HepG2 (cell line): Measurements from ENCODE around the gene HTRA2. TPM values are rescaled to one million over a fixed set of nuclear protein-coding genes. Genes with fewer than 3 reads are reported as not detected.

ENCODE experiments used
- BATF2 ChIP-seq: sonication (generic); formaldehyde crosslinking; IDR thresholded peaks from 2 replicates; pipeline ENCODE4 v1.8.0; 2022; ENCODE audit warnings: mild to moderate bottlenecking, missing genetic modification reagents, moderate library complexity
- FOSL1 ChIP-seq: sonication (generic); formaldehyde crosslinking; IDR thresholded peaks from 2 replicates; pipeline ENCODE4 v1.9.0; 2021; ENCODE audit warnings: missing genetic modification reagents, borderline replicate concordance
- FOXO4 ChIP-seq: sonication (generic); formaldehyde crosslinking; conservative IDR thresholded peaks from 2 replicates; pipeline ENCODE4 v1.8.1; 2023; ENCODE audit warnings: missing genetic modification reagents
- GPN1 ChIP-seq: sonication (generic); formaldehyde crosslinking; IDR thresholded peaks from 2 replicates; pipeline ENCODE4 v1.5.1; 2020; ENCODE audit warnings: missing genetic modification reagents, borderline replicate concordance
- KDM6A ChIP-seq: IDR thresholded peaks from 2 replicates; pipeline ENCODE4 v1.6.1; 2016; ENCODE audit warnings: low read depth
- MAF1 ChIP-seq: sonication (generic); formaldehyde crosslinking; IDR thresholded peaks from 2 replicates; pipeline ENCODE4 v1.5.0; 2020; ENCODE audit warnings: missing genetic modification reagents, borderline replicate concordance
- MED8 ChIP-seq: sonication (generic); formaldehyde crosslinking; IDR thresholded peaks from 2 replicates; pipeline ENCODE4 v1.8.1; 2023; ENCODE audit warnings: mild to moderate bottlenecking, missing genetic modification reagents; ENCODE audit not compliant: insufficient replicate concordance
- STAG1 ChIP-seq: sonication (generic); formaldehyde crosslinking; IDR thresholded peaks from 2 replicates; pipeline ENCODE4 v1.4.0; 2020; ENCODE audit warnings: missing genetic modification reagents
- STAT6 ChIP-seq: sonication (generic); formaldehyde crosslinking; IDR thresholded peaks from 2 replicates; pipeline ENCODE4 v1.4.0; 2020; ENCODE audit warnings: missing genetic modification reagents, mild to moderate bottlenecking, borderline replicate concordance
- ZBTB14 ChIP-seq: sonication (generic); formaldehyde crosslinking; IDR thresholded peaks from 2 replicates; pipeline ENCODE4 v1.4.0; 2020; ENCODE audit warnings: missing genetic modification reagents
- ZBTB42 ChIP-seq: sonication (generic); formaldehyde crosslinking; IDR thresholded peaks from 2 replicates; pipeline ENCODE4 v1.5.0; 2020; ENCODE audit warnings: mild to moderate bottlenecking, missing genetic modification reagents
- ZFP41 ChIP-seq: sonication (generic); formaldehyde crosslinking; IDR thresholded peaks from 2 replicates; pipeline ENCODE4 v1.4.0; 2020; ENCODE audit warnings: mild to moderate bottlenecking, missing genetic modification reagents, borderline replicate concordance
- ZHX1 ChIP-seq: sonication (generic); formaldehyde crosslinking; IDR thresholded peaks from 2 replicates; pipeline ENCODE4 v1.8.1; 2022; ENCODE audit warnings: low read depth, mild to moderate bottlenecking, missing genetic modification reagents
- ZNF740 ChIP-seq: sonication (generic); formaldehyde crosslinking; IDR thresholded peaks from 2 replicates; pipeline ENCODE4 v1.4.0; 2020; ENCODE audit warnings: missing genetic modification reagents
- ZNF800 ChIP-seq: sonication (generic); formaldehyde crosslinking; IDR thresholded peaks from 2 replicates; pipeline ENCODE4 v1.4.0; 2020; ENCODE audit warnings: missing genetic modification reagents
- ZNF816 ChIP-seq: sonication (generic); formaldehyde crosslinking; IDR thresholded peaks from 2 replicates; pipeline ENCODE4 v1.8.0; 2022; ENCODE audit warnings: missing genetic modification reagents, mild to moderate bottlenecking, borderline replicate concordance
- ZSCAN12 ChIP-seq: sonication (generic); formaldehyde crosslinking; IDR thresholded peaks from 2 replicates; pipeline ENCODE4 v1.9.0; 2021; ENCODE audit warnings: mild to moderate bottlenecking, missing genetic modification reagents
- polyA plus RNA-seq, 8 experiments: library from polyadenylated mRNA; depleted of rRNA in 3 of 8; stranded (reverse) in 7 of 8; unstranded in 1 of 8; fragments of >200 nt; fragmentation: Illumina TruSeq in 4 of 8; extraction: Trizol in 4 of 8; gene quantifications; 2 replicates each; pipeline versions ENCODE4 v1.2.1 to v1.2.3, GENCODE V29; 2011 to 2016; ENCODE audit warnings: low read depth in 4 of 8, missing spikeins in 1 of 8, mixed read lengths in 1 of 8; ENCODE audit not compliant: insufficient read depth in 1 of 8
- total RNA-seq, 5 experiments: library from RNA; depleted of rRNA; stranded (reverse); fragments of >200 nt; fragmentation: Illumina TruSeq; extraction: Trizol; gene quantifications; 2 replicates each; pipeline ENCODE4 v1.2.3, GENCODE V29; 2016; ENCODE audit warnings: low read depth in 1 of 5

HTRA2 gene
- total and polyA plus RNA-seq, 2 of the 13 experiments (the other 11 are each of a cell fraction or from before 2014, with no cell fraction given): 47.7 to 50.3 TPM

- no peak for TF ChIP-seq ZBTB14 (CRISPR knock-in tag)
- no peak for TF ChIP-seq ZNF800 (CRISPR knock-in tag)
- TF ChIP-seq STAT6: no peak; the same call in 1 of the 2 replicates
- TF ChIP-seq MAF1: no peak
- no peak for TF ChIP-seq FOSL1 (CRISPR knock-in tag)
- no peak for TF ChIP-seq GPN1 (CRISPR knock-in tag)
- TF ChIP-seq ZSCAN12 (CRISPR knock-in tag): no peak
- peak; percentile 62; the same call in 1 of the 2 replicates for TF ChIP-seq BATF2 (CRISPR knock-in tag)
- no peak for TF ChIP-seq ZNF816
- TF ChIP-seq ZFP41: no peak
- TF ChIP-seq ZNF740: no peak
- TF ChIP-seq STAG1 (CRISPR knock-in tag): no peak
- TF ChIP-seq ZHX1 (CRISPR knock-in tag): no peak
- TF ChIP-seq ZBTB42 (CRISPR knock-in tag): no peak
- TF ChIP-seq MED8 (CRISPR knock-in tag): peak; percentile 57
- no peak for TF ChIP-seq FOXO4 (CRISPR knock-in tag)
- peak; percentile 86 for TF ChIP-seq KDM6A
These were observed 40.9 kb upstream of the HTRA2 start (continued) for GRCh38 chr2:74488643-74489481.
